ENCODE data around the gene UGT1A4.

UGT1A4 gene

DNA sequence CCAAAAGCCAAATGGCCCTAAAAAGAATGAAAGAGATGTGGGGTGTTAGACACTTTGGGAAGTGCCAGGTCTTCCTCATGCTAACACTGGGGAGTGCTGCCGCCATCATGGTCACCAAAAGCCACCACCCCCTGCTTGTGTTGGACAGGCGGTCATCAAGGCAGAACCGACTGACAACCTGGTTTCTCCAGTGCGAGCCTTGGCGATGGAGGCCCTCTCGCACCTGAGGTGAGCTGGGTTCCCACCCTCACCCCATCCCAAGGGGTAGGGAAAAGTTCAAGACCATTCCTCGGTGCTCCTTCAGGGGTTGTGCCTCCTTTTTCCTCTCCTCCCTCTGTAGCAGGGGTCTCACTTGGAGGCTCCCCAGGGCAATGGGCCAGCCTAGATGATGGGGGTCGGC lies 93.2 kb downstream of the UGT1A4 start:
- DNase-seq (ENCODE audit: low spot score) = no peak

DNA sequence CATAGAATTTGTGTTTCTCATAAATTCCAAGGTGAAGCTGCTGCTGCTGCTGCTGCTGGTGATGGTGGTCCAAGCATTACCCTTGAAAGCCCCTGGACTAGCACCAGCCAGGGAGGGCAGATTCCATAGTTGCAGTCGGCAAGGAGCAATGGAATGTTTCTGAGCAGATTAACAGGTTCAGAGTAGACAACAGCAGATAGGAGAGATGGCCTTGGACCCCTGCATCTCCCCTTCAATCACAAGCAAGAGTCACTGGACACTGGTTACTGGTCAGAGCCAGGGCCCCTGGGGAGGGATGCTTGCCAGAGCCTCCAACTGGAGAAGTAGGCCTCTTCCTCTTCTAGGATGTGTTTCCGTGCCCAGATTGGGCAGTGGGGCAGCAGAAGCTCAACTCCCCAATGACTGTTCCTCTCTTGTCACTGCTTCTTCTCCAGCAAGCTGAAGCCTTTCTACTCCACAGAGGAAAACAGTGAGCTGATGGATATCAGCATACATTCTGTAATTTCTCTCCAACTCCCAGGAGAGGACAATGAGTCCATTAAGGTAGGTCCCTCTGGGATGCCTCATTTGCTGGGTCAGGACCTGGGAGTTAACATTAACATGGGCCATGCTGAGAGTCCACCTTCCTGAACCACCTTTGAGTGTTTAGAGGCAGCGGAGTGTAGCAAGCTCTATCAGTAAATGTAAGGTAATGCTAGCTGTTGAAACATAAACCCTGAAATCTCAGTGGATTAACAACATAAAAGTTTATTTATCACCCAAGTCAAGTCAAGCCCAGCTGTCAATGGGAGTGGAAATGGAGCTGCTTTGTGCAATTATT lies 94.9 kb downstream of the UGT1A4 start:
- no peak for DNase-seq (ENCODE audit: low spot score)

DNA sequence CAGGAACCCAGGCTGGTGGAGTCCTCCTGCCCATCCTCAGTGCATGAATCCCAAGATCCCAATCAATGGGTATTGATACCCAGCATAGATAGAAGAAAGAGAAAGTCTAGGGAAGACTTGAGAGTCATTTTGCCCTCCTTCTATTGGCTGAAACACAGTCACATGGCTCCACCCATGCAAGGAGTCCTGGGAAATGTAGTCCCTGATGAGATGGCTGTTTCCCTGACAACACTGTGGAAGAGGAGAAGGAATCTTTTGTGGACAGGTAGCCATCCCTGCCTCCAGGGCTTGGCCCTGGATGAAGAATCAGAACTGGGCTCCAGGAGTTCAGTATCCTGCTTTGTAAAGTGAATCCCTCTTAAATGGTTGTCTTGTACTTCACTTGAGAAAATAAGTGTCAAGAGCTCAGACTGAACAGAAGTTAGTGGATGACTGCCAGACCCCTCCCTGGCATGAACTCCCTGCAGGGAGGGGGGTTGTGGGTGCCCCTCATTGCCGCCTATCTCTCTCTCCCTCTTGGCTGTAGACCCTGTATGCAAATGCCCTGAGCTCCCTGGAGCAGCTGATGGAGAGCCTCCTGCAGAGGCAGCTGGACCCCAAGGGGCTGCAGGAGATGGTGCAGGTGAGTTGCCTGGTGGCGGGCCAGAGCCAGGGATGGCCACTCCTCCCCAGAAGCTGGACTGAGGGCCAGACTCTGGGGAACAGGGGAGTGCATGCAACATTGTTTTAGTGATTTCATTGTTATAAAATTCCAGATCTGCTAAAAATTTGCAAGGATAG lies 95.7 kb downstream of the UGT1A4 start:
- DNase-seq (ENCODE audit: low spot score) = no peak

DNA sequence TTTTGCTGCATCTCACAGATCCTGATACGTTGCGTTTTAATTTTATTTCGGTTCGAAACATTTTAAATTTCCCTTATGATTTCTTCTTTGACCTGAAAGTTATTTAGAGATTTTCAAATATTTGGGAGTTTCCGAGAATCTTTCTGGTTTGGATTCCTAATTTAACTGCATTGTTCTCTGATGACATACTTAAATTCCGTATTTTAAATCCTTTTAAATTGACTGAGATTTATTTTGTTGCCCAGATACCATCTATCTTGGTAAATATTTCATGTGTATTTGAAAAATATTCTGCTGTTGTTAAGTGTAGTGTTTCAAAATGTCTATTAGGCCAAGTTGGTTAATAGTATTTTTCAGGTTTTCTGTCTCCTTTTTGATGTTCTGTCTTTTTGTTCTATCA lies 97.3 kb downstream of the UGT1A4 start:
- DNase-seq (ENCODE audit: low spot score) = no peak

DNA sequence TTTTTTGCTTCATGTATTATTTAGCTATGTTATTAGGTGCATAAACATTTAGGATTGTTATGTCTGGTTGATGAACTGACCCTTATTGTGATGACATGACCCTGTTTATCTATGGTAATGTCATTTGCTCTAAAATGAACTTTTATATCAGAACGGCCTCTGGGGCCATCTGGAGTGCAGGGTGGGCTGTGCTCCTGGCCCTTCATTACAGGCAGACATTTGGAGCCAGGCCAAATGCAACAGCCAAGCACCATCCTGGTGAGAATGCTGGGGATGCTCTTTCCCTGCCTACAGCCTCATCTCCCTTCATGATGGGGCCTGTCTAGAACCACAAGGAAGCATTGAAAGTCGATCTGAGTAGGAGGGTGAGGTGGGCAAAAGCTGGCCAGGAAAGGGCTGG lies 97.8 kb downstream of the UGT1A4 start:
- no peak for DNase-seq (ENCODE audit: low spot score)

DNA sequence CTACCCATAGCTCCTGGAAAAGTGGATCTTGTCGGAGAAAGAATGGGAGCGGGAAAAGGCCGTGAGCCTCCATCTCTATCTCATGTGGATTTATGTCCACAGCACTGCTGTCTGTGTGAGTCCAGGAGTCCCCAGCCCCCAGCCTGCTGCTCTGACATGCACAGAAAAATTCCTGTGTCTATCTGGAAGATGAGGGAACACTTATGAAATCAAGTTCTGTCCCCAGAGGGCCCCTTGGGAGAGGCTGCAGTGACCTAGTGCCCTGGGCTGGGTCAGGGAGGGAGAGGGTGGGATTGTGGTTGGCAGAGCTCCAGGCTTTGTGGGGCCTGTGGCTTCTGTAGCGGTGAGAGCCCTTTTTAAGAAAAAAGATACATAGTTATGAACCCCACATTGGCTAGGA lies 98.2 kb downstream of the UGT1A4 start:
- DNase-seq (ENCODE audit: low spot score) = no peak

DNA sequence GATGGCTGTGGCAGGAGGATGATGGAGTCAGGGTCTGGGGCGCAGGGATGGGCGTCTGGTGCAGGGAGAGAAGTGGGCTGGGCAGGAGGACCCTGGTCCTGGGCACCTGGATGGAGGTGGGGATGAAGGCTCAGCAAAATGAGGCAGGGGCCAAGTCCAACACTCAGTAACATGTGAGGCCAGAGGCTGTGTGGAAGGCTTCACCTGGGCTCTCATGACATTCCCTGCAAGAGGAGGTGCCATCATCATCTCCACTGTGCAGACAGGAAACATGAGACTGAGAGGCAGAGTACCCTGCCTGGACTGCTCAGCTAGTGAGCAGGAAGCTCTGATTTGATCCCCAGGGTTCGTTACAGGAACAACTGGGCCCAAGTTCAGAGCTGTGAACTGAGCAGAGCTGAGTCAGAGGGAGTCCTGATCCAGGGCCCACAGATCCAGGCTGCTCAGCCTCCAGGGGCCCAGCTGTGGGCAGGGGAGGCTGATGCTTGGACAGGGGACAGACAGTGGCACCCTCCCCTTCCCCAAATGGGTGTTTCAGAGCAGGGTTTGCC lies 98.9 kb downstream of the UGT1A4 start:
- DNase-seq (ENCODE audit: low spot score) = no peak

DNA sequence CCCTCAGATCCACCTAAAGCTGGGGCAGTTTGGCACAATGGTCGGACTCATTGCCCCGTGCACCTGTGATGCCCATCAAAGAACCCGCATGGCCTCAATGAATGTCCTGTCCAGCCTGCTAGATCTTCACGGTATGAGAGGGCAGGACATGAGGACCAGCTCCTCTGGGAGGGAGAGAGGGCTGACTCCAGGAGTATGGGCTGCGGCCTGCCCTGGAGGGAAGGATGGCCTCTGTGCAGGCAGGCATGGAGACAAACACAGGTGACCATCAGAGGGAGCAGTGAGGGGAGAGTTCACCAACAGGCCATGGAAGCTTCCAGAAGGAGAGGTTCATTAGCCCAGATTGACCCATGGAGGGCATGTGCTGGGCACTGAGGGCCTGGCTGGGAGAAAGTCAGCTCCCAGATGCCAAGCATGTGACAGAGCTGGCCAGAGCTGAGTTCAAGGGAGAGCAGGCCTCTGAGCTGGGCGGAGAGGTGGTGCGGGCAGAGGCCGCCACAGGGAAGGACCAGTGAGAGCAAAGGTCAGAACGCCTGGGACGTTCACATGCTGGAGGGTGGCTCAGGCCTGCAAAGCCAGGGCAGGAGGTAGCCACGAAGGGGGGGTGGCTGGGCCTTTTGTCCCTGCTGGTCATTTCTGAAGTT lies 99.6 kb downstream of the UGT1A4 start:
- DNase-seq (ENCODE audit: low spot score) = no peak

DNA sequence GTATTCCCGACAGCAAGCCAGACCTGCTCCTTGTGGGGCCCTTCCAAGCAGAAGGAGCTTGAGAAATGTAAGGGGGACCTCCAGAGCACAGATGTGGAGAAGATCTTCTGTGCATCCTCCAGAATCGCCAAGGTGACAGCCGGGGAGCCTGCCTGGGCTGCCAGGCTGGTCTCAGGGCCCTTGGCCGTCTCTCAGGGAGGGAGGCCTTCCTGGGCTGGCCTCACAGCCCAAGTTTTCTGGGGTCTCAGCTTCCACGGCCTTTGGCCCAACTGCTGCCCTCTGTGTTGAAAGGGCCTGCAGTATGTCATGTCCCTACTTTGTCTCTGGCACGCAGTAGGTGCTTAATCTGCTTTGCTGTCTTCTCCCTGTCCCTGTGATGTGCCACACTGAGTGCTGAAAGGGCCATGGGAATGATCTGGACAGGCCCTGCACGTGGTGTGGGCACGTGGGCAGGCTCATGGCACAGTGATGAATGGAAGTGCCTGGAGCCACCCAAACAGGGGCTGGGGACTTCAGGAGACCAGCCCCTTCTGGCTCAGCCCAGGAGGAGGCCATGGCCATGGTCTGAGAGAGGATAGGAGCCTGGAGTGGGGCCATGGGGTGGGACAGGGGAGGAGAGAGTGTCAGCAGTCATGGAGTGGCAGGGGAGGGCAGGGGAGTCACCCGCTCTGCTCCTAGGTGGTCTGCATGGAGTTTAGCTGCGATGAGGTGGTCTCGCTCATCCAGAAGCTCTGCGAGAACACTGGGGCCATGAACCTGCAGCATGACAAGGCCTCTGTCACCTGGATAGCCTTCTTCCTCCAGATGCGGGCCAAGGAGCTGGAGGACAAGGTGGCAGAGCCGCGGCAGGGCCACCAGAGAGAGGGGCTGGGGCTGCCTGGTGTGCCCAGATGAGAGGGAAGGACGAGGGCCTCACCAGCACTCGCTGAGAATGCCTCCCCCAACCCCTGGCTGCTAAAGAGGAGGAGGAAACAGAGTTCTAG lies 100.4 kb downstream of the UGT1A4 start:
- no peak for DNase-seq (ENCODE audit: low spot score)

DNA sequence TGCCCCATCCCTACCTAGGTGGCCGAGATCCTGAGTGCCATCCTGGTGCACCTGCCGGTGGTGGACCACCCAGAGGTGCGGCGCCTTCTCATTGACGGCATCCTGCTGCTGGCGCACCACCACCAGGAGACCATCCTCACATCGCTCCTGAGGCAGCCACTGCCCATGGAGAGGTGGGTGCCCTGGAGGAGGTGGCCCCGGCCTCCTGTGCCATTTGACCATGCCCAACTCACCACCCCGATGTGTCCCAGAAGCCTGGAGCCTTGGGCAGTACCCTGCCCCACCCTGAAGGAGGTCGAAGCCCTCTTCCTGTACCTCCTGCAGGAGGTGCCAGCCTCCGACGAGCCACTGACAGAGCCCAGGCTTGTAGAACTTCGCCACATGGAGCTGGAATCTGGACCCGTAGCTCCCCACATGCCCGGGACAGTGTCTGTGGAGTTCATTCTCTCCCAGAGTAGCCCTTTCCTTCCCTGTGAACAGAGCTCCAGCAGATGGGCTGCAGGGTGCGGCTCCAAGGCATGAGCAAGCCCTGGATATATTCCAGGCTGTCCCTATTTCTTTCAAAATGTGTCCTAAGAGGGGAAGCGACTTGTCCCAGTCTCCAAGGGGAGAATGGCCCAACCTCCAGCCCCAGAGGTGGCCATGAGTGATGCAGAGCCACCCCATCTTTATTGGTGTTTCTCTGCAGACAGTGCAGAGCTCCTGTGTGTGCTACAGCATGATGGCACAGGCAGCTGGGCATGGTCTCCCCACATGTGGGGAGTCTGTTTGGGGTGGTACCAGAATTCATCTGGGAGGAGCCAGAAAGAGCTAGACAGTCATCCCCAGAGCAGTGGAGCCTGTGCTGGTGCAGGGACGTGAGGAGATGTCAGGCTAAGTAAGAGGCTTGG lies 101.6 kb downstream of the UGT1A4 start:
- no peak for DNase-seq (ENCODE audit: low spot score)

DNA sequence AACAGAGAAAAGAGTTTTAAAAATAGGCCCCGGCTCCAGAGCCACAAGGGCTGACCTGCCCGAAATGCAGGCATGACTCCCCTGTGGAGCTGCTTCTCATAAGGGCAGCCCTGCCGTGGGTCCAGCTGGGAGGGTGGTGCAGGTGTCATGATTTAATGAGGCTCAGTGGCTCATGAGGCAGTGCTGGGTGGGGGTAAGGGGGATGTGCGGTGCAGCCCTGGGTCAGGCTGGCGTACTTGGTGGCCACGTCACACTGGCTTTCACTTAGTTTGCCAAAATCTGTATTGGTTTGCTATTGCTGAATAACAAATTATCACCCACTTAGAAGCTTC lies 102.2 kb downstream of the UGT1A4 start:
- DNase-seq (ENCODE audit: low spot score) = no peak

DNA sequence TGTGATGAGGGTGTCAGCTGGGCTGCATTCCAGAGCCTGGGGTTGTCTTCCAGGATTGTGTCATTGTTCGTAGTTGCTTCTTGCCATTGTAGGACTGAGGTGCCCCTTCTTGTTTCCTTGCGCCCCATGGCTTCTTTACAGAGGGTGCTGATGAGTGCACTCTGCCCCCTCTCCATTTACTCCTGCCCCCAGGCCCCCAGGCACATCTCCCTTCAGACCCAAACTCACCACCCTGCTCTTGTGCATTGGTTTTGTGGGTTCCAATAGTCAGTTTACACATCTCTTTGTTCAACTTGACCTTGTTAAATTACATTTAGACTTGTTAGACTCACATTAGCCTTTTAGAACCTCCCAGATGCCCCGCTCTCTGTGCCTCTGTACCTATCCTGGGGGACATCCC lies 102.7 kb downstream of the UGT1A4 start:
- DNase-seq (ENCODE audit: low spot score) = no peak

DNA sequence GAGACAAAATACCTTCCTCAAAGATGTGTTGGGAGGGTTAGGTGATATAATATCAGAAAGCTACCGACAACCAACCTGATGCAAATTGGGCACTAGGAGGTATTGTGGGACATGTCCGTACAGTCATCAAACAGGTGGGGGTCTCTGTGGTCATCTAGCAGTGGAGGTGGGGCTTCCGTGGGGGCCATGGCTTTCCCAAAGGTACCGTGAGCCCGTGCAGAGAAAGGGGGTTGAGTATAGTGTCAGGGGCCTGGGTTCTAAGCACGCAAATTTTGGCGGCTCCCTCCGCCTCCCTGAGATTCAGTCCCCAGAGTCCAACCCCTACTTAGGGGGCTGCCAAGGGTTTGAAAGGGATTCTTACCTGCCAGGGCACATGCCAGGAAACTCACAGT lies 103.2 kb downstream of the UGT1A4 start:
- DNase-seq (ENCODE audit: low spot score) = no peak

DNA sequence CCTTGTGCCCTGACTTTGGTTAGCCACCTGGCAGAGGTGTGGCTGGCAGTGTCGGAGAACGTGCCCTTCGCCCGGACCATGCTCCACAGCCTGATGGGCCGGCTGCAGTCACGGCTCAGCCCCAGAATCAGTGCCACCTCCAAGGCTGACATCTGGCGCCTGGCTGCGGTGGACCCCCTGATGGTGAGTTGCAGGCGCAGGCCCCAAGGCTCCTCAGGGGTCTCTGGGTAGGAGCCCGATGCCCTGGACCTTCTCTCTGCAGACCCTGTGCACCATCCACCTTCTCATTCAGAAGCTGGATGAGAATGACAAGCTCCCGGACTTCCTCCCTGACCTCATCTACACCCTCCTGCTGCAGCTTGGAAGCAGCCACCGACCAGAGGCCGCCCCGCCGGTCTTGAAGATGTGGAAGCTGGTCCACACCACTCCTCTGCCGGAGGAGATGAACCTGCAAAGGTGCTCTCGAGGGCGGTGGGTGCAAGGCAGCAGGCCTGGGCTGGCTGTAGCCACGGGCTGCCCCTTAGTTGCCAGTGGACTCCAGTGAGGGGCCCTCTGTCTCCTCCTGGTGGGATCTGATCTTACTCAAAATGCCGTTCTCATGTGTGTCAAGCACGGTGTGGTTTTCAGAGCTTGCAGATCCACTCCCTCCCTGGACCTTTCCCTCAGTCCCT lies 103.7 kb downstream of the UGT1A4 start:
- DNase-seq (ENCODE audit: low spot score) = no peak
